NCI-H2227 (cell line): ENCODE data around the gene CREBL2.
A peak's percentile ranks its signal among the peaks of the same experiment; 100 is the strongest.
"Not testable (repeated sequence)": the region's sequence is repeated elsewhere in the genome, so short reads cannot be mapped to it uniquely, and the experiment has no call there.

Experiments used
- DNase-seq: peaks from one replicate; lab custom pipeline; 2025; ENCODE audit not compliant: unreplicated experiment; lab: John Stamatoyannopoulos, UW

The CREBL2 gene

GRCh38 chr12:12635651-12636050 lies 24.0 kb downstream of the CREBL2 start:
- no peak for DNase-seq

DNA sequence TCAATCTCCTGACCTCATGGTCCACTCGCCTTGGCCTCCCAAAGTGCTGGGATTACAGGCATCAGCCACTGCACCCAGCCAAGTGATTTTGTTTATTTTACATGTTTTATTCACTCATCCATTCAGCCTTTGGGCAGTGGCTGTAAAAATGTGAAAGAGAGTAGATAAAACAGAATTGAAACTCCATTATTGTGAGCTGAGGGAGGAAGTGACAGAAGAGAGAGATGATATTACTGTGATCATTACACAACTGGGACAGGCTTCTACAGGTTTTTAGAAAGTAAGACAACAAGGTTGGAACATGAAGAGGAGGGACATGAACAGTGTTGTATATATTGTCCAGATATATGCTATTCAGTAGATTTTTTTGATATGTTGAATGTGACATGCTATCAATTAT lies 25.0 kb downstream of the CREBL2 start:
- DNase-seq = no peak

- DNase-seq = not testable (repeated sequence)
Observed at GRCh38 chr12:12639995-12640394, 28.3 kb downstream of the CREBL2 start.

DNA sequence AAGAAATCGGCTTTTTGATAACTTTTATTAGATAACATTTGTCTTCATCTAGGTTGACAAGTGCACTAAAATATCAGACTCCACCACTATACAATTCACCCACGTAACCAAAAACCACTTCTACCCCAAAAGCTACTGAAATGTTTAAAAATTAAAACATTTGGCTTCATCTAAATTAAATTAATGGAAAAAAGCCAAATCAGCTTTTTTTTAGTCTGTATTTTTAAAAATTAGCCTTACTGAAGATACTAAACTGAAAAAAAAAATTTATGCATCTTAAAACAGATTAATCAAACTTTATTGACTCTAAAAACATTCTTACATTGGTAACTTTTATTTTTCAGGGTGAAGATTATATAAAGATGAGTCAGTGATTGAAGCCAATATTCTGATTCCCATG lies 30.0 kb downstream of the CREBL2 start:
- DNase-seq = no peak

DNA sequence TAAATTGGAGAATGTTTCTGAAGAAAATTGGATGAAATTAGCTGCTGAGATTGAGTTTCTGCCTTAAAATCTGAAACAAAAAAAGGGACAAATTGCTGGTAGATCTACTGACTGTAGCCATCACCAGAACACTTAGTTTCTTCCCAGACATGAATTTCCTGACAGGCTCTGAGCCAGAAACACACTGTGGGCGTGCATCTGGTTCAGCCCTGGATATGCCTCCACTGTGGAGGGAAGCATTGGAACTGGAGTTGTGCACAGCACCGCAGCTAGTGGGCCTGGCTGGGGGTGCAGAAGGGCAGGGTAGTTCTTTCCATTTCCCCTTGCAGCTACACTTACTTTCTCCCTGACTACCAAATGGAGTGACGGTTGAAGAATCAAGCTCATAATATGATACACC lies 31.2 kb downstream of the CREBL2 start:
- no peak for DNase-seq

GRCh38 chr12:12645485-12645884 lies 33.8 kb downstream of the CREBL2 start:
- peak; percentile 27 for DNase-seq

- not testable (repeated sequence) for DNase-seq
Observed at GRCh38 chr12:12645968-12646367, 34.3 kb downstream of the CREBL2 start.

GRCh38 chr12:12646483-12647072 lies 34.9 kb downstream of the CREBL2 start:
- DNase-seq = no peak

DNA sequence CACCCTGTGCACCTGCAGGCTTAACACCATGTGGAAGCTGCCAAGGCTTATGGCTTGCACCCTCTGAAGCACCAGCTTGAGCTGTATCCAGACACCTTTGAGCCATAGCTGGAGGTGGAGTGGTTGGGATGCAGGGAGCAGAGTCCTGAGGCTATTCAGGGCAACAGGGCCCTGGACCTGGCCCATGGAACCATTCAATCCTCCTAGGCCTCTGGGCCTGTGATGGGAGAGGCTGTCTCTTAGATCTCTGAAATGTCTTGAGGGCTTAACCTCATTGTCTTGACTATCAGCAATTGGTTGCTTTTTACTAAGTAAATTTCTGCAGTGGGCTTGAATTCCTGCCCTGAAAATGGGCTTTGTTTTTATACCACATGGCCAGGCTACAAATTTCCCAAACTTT lies 36.6 kb downstream of the CREBL2 start:
- DNase-seq = no peak

GRCh38 chr12:12648951-12649650 lies 37.4 kb downstream of the CREBL2 start:
- DNase-seq = no peak

DNA sequence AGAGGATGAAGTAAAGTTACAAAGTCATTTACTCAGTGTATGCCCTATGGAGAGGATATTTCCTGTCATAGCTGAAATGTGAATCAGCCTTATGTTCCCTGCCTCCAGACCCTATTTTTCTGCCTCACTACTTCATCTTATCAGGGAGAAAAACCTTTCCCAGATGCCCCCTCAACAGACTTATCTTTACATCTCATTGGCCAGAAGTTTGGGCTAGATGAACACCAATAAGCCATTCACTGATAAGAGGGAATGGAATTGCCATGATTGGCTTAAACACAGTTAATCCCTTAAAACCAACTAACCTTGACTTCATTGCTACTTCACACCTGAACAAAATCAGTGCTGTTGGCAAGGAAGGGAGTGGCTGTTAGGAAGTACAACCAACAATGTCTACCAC lies 40.1 kb downstream of the CREBL2 start:
- no peak for DNase-seq

GRCh38 chr12:12652704-12653103 lies 41.0 kb downstream of the CREBL2 start:
- DNase-seq = not testable (repeated sequence)

- no peak for DNase-seq
Observed at GRCh38 chr12:12653922-12654321, 42.2 kb downstream of the CREBL2 start.

DNA sequence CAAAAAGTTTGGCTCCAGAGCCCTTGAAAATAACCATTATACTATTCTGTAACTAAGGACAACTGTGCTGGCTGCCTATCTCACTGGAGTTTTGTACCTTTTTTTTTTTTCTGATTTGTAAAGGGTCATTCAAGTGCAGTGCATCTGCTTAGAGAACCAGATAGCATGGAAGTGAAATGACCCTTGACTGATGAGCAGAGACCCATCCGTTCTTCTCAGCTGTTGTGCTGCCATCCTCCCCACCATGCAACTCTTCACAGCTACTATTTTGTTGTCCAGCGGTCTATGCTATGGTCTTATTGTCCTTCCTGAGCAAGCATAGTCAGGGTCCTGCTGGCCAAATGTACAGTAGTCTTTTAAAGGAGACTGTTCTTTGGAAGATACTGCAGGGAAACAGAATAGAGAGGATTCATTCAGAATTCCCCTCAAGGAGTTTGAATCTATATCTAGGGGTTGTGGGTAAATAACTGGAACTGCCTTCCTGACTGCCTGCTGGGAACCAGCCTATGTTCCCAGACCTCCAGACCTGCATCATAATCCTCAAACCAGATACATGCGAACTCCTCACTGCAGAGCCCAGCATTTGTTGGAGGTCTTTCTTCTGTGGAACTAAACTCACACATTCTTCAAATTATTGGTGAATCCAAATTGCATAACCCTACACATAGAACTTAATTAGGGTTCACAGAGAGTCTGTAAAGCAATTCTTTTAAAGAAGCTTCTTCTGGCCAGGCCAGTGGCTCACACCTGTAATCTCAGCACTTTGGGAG lies 43.2 kb downstream of the CREBL2 start:
- DNase-seq = no peak

DNA sequence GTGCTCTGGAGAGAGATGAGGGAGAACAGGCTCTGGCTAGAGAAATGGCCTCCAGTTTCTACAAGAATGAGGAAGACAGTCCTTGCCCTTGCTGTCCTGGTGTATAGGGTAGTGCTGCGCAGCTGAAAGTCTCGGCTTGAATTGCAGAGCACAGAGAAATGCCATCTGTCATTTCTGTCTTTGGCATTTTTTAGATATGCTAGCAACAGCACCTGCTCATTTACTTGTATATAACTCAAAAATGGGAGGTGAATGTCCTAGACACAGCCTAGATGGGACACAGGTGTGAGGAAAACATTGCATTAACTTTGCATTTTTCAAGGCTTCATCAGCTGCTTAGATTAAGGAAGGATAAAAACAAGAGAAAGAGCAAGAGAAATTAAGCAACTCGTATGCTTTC lies 48.5 kb downstream of the CREBL2 start:
- DNase-seq = no peak

- no peak for DNase-seq
Observed at GRCh38 chr12:12661086-12661856, 49.6 kb downstream of the CREBL2 start.

DNA sequence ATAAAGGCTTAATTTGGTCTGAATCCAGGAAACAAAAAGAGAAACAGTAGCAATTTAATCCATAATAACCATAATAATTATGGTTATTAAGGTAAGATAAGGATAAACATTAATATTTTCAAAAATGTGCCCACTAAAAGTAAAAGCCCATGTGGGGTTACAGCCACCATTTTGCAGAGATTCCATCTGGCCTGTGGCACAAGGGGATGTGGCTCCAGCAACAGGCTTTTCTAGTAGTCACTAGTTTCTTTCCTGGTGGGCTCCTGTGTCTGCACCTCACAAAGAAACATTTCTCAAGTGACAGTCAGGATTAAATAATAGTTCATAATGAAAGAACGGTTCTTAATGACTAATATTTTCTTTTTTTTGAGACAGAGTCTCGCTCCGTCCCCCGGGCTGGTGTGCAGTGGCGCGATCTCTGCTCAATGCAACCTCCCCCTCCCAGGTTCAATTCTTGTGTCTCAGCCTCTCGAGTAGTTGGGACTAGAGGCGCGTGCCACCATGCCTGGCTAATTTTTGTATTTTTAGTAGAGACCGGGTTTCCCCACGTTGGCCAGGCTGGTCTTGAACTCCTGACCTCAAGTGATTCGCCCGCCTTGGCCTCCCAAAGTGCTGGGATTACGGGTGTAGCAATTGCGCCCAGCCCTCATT lies 52.1 kb downstream of the CREBL2 start:
- no peak for DNase-seq

- no peak for DNase-seq
Observed at GRCh38 chr12:12665194-12665593, 53.5 kb downstream of the CREBL2 start.

- DNase-seq = no peak
Observed at GRCh38 chr12:12668005-12668404, 56.3 kb downstream of the CREBL2 start.

DNA sequence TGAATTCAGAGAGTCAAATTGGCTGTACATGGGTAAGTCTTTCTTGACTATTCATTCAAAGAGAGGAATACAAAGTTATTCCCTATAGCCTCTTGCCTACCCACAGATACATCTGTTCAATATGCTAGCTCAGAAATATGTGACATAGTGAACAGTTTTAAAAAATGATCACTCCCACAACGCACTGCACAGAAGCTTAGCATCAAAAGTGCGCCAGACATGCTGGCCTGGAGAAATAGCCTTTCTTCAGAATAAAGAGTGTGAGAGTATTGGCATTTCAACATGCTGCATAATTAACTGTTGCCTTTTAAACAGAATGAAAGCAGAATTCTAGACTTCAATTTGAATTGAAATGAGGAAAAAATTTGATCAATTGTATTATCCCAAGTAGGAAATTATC lies 57.3 kb downstream of the CREBL2 start:
- no peak for DNase-seq
